IPS DF 4.7 (cell line): ENCODE results near the gene SEMA5B.

Source experiments
- DNase-seq: peaks from one replicate; pipeline ENCODE4 v3.0.0-alpha.2; 2013; ENCODE audit warnings: low spot score; ENCODE audit errors: extremely low read depth

The SEMA5B gene

GRCh38 chr3:122903171-122903570, 124.4 kb downstream of the SEMA5B start:
- no peak for DNase-seq

- no peak for DNase-seq
Observed at GRCh38 chr3:122902326-122902725, 125.2 kb downstream of the SEMA5B start.

DNA sequence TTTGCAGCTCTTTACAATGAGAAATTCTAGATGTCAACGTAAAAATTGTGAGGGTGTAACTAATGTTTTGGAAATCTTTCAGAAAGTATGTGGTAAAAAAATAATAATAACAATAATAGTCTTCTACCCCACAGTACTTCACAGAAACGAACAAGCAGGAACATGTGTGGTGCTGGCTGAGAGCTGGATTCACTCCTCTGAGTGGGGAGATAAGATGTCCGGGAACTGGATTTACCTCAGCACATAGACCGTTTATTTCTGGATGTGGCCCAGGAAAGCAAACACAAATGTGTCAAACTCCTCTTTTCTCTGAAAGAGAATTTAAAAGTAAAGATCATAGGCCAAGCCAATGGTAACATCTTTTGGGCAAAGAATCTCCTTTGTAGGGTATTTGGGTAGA, 129.3 kb downstream of the SEMA5B start:
- DNase-seq, result no peak

- no peak for DNase-seq
Observed at GRCh38 chr3:122893754-122894668, 133.6 kb downstream of the SEMA5B start.

DNA sequence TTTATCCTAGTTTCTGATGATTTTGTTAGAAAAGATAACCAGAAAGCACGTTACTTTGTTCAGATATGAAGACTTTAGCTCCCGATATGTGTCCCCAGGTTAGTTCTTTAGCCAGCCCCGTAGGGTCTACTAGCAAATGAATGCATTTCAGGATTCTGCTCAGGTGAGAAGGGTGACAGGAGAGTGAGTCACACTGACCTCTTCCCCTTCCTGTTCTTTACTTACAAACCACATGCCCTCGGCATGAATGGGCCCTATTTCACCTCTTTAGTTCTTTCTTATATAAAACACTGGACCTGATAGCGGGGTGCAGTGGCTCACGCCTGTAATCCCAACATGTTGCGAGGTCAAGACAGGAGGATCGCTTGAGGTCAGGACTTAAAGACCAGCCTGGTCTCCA, 134.3 kb downstream of the SEMA5B start:
- DNase-seq, result no peak

- DNase-seq, result no peak
Observed at GRCh38 chr3:122892118-122892960, 135.2 kb downstream of the SEMA5B start.

DNA sequence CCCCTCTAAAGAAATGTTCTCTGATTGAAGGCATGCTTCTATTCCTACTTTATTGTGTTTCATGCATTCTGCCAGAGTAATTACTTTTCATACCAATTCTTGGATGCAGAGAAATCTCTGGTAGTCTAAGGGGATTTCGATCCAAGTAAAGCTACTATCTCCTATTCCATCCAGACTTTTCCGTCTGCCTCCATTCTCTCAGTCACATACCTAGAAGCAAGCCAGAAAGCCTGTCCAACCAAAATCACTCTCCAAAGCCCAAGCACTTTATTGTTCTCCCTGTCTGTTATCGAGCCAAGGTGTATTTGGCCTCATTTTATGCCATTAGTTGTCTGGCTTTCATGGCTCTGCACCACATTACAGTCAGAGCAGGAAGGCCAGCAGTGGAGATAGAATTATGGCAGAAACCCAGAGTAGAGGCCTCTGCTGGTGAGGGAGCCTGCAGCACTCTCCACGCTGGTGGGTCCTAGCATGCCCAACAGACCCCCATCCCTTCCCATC, 136.8 kb downstream of the SEMA5B start:
- DNase-seq, result no peak

DNA sequence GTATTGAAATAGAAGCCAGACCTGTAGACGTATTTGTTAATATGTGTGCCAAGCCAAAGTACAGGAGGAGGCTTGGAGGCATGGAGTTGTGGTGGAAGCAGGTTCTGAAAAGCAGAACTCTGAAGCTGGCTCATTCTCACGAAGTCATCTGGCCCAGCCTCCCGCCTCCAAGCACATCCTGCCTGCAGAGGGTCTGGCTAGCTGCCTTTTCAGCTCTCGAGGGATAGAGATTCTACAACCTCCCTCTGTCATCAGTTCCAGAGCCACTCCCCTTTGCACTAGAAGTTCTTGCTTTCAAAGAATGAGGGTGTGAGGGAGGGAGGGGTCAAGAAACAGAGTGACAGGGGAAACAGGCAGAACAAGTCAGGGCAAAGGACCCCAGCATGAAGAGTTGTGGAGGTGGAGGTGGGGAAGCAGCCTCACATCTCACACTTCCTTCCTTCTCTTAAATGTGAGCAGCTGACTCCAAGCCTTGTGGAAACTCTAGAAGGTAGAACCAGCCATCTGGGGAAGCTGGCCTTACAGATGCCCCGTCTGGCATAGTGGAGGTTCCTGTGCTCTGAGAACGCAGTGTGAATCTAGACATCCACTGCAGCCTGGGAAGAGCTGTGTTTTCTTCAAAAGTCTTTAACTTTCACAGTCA, 137.4 kb downstream of the SEMA5B start:
- peak; percentile 91 for DNase-seq

DNA sequence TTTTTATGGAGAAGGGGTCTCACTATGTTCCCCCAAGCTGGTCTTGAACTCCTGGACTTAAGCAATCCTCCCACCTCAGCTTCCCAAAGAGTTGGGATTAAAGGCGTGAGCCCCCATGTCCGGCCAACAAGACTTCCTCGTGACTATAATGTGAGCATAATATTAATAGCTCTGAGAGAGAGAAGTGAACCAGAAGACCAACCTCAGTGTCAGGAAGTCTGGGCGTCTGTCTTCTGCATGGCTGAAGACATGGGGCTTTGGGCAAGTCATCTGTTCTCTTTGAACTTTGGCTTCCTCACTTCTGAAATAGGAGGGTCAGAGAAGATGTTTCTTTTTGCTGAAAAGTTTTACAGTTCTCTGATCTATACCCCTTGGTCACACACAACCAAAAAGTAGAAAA, 140.6 kb downstream of the SEMA5B start:
- no peak for DNase-seq

DNA sequence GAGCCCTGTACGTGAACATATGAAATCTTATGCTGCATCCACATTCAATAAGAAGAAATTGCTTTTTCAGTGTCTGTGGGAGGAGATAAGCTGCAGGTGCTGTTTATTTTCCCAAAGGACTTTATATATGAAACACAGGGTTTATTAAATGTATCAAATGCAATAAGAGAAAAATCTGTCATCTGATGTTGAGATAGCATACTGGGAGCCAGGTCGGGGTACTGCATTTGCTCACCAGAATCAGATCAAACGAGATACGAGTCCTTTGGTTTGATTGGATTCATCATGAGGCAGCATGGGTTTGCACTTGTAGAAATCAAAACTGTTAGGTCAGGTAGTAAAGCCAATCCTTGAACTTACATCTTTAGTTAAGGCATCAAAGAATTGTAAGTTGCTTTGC, 141.3 kb downstream of the SEMA5B start:
- DNase-seq, result no peak

GRCh38 chr3:122882361-122882947, 145.1 kb downstream of the SEMA5B start:
- no peak for DNase-seq

GRCh38 chr3:122880624-122881023, 146.9 kb downstream of the SEMA5B start:
- no peak for DNase-seq

- DNase-seq, result no peak
Observed at GRCh38 chr3:122880173-122880572, 147.4 kb downstream of the SEMA5B start.

- no peak for DNase-seq
Observed at GRCh38 chr3:122875547-122876127, 151.9 kb downstream of the SEMA5B start.

DNA sequence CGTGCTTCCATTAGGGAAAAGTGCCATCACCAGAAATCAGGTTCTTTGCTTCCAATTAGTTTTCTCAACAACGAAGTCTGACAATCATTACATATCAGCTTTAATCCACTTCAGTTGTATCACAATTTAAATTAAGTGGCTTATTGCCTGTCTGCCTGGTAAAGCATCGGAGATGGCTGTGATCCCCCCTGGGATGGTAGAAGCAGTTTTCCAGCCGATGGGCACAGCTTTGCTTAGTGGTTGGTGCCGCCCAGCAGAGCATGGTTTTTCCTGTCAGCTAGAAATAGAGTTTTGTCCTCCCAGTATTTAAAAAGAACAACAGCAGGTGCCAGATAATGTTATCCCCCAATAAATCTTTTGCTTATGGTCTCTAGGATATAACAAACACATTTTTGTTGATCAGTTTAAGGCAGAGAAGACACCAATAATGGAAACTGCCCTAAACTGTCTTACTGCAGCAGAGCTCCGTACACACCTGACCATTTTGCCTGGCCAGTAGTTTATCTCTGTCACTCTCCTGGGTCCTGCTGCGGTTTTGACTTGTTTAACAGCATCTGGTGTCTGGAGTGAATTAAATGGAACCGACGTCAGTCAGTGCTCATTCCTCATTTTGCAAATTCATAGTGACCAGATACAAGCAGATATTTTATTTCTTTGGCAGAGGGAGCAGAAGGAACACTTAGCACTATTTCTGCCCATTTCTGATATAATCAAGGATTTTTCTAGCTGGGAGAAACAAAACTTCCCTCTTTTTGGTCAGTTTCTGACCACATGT, 153.6 kb downstream of the SEMA5B start:
- no peak for DNase-seq

DNA sequence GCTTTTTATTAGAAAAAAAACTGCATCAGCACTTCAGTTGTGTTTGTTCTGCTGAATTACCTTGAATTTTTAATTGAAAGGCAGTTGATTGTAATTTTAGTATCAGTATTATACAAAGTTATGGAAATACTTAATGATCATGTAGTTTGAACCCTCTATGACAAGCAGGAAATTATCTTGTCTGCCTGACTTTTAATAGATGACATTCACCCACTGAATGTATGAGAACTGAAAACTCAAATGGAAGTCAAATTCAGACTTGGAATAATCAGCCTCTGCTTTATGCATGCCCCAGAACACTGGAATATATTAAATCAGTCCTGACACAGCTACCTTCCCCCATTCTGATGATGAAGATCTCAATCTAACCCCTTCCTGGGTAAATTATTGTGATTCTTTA, 159.2 kb downstream of the SEMA5B start:
- no peak for DNase-seq

- DNase-seq, result no peak
Observed at GRCh38 chr3:122864498-122864897, 163.1 kb downstream of the SEMA5B start.

- DNase-seq, result no peak
Observed at GRCh38 chr3:122862381-122862780, 165.2 kb downstream of the SEMA5B start.
